ENCODE data around the gene DOCK2. TPM values are rescaled to one million over a fixed set of nuclear protein-coding genes. Genes with fewer than 3 reads are reported as not detected.

Gene DOCK2
- total and polyA plus RNA-seq, 2 donors (not counting 3 experiments of a cell fraction or from before 2014, with no cell fraction given): 0.62 to 4.8 TPM

- TF ChIP-seq MYC (IDR thresholded peaks at IDR 0.05; ENCODE audit: low read depth, low read length) (no peak), POLR2AphosphoS5 (IDR thresholded peaks at IDR 0.05; ENCODE audit: insufficient read depth, low read depth, low read length) (no peak), GATA2 (IDR thresholded peaks at IDR 0.05; ENCODE audit: insufficient read depth, insufficient read length, low read depth, low read length) (no peak), CTCF (IDR thresholded peaks at IDR 0.05; ENCODE audit: extremely low read depth in 1 of 2, insufficient read depth in 1 of 2, low read depth in 1 of 2, low read length in 2 of 2) (no peak), POLR2A (IDR thresholded peaks at IDR 0.05; ENCODE audit: low read depth, low read length) (no peak), FOS (IDR thresholded peaks at IDR 0.05; ENCODE audit: borderline replicate concordance, insufficient read depth, low read length) (no peak), EZH2 (IDR thresholded peaks at IDR 0.05; ENCODE audit: borderline replicate concordance, low read depth, low read length, severe bottlenecking) (no peak), JUN (IDR thresholded peaks at IDR 0.05; ENCODE audit: borderline replicate concordance, insufficient read depth, insufficient read length, low read depth) (no peak), MAX (IDR thresholded peaks at IDR 0.05; ENCODE audit: insufficient read depth, insufficient read length) (no peak)
- Histone ChIP-seq H3K27me3 (ENCODE audit: control insufficient read depth in 2 of 2, insufficient read depth in 2 of 2, low read length in 2 of 2) (no peaks in the 10 kb centered on the region), H3K36me3 (ENCODE audit: control insufficient read depth in 2 of 2, extremely low read depth in 1 of 2, insufficient read depth in 2 of 2, low read length in 2 of 2) (no peaks in the 10 kb centered on the region), H3K9me3 (replicated peaks; ENCODE audit: control insufficient read depth, insufficient read depth, low read length) (no peaks in the 10 kb centered on the region), H3K79me2 (ENCODE audit: control insufficient read depth, insufficient read depth, low read length) (no peaks in the 10 kb centered on the region), H3K4me3 (replicated peaks in 1 of 3; ENCODE audit: insufficient read depth in 1 of 3, low read depth in 1 of 3, low read length in 3 of 3) (no peak overlapping the region), H3K4me2 (ENCODE audit: insufficient read depth, low read length) (no peak overlapping the region), H4K20me1 (replicated peaks; ENCODE audit: control insufficient read depth, extremely low read depth, insufficient read depth, low read length) (no peaks in the 10 kb centered on the region), H3K9me1 (replicated peaks; ENCODE audit: control insufficient read depth, extremely low read depth, insufficient read depth, low read length) (no peaks in the 10 kb centered on the region), H3K4me1 (ENCODE audit: control insufficient read depth, extremely low read depth, insufficient read depth, low read length) (no peaks in the 10 kb centered on the region), H3K27ac (ENCODE audit: insufficient read depth, low read depth, low read length) (no peak overlapping the region), H3K9ac (replicated peaks; ENCODE audit: extremely low read depth, insufficient read depth, low read length) (no peak overlapping the region), H2AFZ (ENCODE audit: low read depth, low read length) (no peak overlapping the region)
- FAIRE-seq: no peak
- dilution Hi-C loops (cut with MboI; ENCODE audit: extremely low pct_ligation_motif_present, low sequenced_read_pairs) (no loop called here), intact Hi-C loops (cut with micrococcal nuclease) (no loop called here)
- no peak for DNase-seq (ENCODE audit: low read depth, low spot score)
- no TSS peak for BruUV-seq (replicated peaks)
- ChIA-PET CTCF (interaction anchor here (0.9 to 1.1 kb wide), 4 partner anchors 19 to 292 kb away, joined by 3 read pairs; partner anchors contain the start of gene INSYN2B), POLR2A (interaction anchor here (0.6 kb wide), 1 partner anchor 1655 kb away, joined by 3 read pairs; no protein-coding TSS in a partner anchor)
Observed at GRCh38 chr5:169778622-169779596, 141.8 kb downstream of the DOCK2 start.
